Smooth muscle cell of the brain vasculature (primary cell): ENCODE data around the gene TRAK1.

Experiments used
- DNase-seq: peaks from one replicate; pipeline ENCODE4 v3.0.0-alpha.2; 2012; ENCODE audit warnings: low read depth, low spot score

TRAK1 gene

DNA sequence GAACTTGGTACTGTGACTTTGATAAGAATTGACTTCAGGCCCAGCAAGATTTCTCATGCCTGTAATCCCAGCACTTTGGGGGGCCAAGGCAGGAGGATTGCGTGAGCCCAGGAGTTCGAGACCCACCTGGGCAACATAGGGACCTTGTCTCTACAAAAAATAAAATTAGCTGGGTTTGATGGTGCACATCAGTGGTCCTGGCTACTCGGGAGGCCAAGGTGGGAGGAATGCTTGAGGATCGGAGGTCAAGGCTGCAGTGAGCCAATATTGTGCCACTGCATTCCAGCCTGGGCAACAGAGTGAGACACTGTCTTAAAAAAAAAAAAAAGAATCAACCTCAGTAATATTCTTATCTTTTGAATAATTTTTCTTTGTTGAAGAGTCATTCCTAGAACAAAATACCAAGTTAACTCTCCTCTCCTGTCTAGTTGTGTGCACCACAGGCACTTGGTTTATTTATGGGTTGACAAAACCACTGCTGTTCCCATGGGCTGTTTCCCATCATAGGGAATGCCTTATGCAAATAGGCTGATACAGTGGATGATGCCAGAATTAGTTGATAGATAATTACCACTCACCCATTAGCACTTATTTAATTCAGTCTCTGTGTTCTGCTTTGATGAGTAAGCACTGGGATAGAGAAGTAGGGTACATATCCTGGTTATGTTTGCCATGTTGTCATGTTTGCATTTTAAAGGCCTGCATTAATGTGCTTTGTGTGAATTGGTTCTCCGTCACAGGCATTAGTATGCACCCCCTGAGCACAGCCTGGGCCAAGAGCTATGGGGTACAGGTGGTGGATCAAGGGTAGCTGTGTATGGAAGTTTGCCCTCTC, 32.9 kb downstream of the TRAK1 start:
- no peak for DNase-seq

- no peak for DNase-seq
These were observed 36.1 kb downstream of the TRAK1 start for GRCh38 chr3:42127226-42127625.

GRCh38 chr3:42128526-42128925, 37.4 kb downstream of the TRAK1 start:
- no peak for DNase-seq

- DNase-seq, result no peak
These were observed 38.1 kb downstream of the TRAK1 start for GRCh38 chr3:42129014-42129953.

DNA sequence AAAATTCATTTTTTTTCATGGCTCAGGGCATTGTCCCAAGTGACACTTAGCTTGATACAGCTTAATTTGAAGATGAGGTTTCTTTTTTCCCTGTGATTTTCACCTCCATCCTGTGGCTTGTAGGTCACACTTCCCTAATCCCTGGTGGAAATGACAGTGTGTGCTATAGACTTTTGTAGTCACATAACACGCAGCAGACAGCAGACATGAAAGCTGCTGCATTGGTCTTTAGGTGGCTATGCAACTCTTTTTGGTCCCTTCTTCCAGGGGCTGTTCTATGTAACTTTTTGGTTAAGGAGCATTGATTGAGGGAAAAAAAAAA, 38.8 kb downstream of the TRAK1 start:
- DNase-seq, result no peak

GRCh38 chr3:42130329-42131070, 39.3 kb downstream of the TRAK1 start:
- DNase-seq, result no peak

DNA sequence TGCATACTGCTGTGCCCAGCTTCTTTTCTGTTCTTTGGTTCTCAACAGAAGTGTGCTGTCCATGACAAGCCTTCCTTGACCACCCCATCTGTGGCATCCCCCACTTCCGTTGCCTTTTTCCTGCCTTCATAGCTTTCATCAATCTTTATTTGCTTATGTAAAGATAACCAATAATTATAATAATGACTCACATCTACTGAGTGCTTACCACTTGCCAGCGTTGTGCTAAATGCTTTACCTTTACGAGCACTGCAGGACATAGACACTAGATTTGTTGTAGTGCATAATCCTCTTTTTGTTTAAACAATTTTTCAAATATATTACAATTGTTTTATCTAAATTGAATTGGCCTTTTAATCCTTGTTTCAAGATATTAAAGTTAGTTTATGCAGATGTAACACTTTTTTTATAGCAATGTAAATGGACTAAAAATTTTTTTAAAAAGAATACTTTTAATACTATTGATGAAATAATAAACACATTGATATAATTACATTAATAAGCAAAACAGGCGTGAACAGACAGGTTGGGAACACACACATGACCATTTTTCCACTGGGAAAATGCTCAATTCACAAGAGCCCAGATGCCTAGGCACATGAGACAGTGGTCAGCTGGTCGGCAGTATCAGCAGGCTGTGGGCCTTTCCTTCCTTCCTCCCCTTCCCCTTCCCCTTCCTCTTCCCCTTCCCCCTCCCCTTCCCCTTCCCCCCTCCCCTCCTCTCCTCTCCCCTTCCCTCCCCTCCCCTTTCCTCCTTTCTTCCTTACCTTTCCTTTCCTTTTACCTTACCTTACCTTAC, 42.5 kb downstream of the TRAK1 start:
- no peak for DNase-seq

DNA sequence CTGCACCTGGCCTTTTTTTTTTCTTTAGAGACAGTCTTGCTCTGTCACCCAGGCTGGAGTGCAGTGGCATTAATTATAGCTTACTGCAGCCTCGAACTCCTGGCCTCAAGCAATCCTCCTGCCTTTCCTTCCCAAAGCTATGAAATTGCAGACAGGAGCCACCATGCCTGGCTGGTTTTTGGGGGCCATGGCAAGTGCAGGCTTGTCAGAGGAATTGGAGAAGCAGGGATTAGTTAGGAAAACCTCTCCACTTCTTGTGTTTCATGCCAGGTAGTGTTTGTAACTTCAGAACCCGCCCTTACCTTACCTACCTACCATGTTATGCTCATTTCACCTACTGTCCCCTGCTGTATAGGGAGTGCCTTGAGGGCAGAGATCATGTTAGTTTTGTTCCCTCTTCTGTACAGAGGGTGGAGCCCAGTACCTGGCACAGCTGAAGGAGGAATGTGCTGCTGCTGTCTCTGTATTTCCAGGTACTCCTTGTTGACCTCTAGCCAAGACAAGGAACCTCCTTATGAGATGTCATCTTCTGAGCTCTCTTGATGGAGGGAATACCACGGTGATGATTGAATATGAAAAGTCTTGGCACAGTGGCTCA, 43.8 kb downstream of the TRAK1 start:
- no peak for DNase-seq

GRCh38 chr3:42139621-42140453, 48.7 kb downstream of the TRAK1 start:
- DNase-seq, result no peak

DNA sequence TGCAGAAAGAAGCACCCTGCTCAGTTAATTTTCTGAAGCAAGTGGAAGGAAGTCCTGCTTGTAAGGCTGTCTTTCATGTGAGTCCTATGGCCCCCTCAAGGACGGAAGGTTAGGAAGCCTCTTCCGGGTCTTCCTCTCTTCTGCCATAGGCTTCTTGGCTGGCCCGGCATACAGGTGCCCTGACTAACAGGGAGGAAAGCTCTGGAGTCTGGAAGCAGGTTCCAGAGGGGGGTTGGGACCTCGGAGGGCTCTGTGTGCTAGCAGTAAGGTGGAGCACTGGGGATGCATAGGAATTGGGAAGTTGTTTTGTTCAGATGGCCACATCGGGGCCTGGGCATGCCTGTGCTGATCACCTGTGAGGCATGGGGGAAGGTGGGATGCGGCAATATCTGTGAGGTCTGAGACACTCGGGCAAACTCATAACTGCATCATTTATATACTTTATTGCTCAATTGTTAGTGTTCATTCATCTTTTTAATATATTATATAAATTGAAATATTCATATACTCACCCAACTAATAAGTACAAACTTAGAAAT, 49.6 kb downstream of the TRAK1 start:
- DNase-seq, result no peak

- DNase-seq, result no peak
These were observed 52.3 kb downstream of the TRAK1 start for GRCh38 chr3:42143440-42143839.

DNA sequence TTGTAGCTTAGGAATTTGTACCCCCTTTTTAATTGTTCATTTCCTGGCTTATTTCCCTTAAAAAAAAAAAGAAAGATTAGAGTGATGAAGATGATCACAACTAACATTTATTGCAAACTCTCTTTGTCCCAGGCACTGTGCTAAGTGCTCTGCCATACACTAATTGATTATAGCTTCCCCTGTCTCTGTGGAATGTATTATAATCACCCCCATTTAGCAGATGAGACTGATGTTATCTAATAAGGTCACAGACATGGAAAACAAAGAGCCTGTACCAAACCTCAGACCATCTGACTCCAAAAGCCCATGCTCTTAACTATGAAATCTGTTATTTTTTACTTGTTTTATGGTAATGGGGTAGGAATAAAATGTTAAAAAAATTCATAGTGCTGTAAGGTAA, 53.1 kb downstream of the TRAK1 start:
- no peak for DNase-seq

DNA sequence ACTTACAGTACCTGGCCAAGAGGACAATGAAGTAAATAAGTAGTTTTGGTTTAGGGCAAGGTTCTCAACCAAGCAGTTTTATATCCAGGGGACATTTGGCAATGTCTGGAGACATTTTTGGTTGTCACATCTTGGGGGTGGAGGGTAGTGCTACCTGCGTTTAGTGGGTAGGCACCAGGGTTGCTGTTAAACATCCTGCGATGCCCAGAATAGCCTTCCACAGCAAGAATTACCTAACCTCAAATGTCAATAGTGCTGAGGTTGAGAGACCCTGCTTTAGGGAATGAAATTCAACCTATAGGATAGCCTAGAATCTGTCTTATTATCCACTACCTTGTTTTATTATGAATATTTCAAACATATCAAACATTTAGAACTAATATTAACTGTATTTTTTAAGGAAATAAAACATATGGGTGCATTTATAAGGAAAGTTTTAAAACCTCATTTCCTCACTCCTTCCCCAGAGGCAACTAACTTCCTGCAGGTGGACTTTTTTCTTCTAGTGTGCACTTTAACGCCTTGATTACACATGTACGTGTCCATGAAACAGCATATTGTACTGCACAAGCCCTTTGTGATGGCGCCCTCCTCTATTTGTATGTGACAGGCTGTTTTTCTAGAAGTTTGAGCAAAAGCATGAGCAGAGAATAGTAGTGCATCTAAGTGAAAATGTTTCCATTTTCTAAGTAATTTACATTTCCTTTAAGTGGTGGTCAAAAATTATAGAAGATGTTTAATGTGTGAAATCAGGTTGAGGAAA, 57.1 kb downstream of the TRAK1 start:
- no peak for DNase-seq

DNA sequence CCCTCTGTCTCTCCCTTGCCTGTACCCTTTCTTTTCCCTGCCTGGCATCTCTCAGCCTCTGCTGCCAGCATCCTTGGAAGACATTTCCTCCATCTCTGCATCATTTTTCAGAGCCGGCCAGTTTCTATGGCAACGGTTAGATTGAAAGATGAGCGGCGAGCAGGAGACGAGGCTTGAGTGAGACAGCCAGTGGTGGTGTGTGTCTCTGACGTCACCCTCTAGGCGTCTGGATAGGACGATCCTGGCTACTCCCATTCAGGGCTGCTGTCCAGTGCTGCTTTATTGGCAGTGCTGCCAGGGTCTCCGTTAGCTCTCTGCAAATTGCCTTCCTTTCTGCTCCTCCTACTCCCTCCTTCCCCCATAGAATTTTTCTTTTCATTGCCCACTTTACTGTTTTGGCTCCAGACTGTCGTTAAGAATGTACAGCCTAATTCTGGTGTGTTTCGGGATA, 57.9 kb downstream of the TRAK1 start:
- peak; percentile 49 for DNase-seq

- DNase-seq, result no peak
These were observed 58.4 kb downstream of the TRAK1 start for GRCh38 chr3:42149532-42149931.

- no peak for DNase-seq
These were observed 58.8 kb downstream of the TRAK1 start for GRCh38 chr3:42149975-42150374.

DNA sequence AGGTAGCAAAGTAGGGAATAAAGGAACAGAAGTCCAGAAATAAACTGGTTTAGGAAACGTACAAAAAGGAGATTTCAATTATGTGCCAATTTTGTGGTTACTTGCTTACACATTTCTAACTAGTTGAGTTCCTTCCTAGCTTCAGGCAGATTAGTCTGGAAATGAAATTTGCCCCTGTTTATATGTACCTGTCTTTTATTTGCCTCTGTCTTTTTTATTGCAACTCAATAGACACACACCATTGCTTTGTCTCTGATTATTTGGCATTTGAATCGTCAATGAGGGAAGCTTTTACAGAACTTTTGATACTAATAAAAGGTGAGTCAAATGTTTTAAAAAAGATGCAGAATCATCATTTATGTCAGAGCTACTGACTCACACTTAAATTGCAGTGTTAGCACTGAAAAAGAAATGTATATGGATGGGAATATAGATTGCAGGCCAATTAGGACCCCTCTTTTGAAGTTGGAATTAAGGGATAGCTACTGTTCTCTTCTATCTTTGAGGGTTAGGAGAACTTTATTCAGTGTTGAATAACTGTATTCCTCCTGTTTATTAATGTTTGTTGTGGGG, 60.5 kb downstream of the TRAK1 start:
- no peak for DNase-seq

DNA sequence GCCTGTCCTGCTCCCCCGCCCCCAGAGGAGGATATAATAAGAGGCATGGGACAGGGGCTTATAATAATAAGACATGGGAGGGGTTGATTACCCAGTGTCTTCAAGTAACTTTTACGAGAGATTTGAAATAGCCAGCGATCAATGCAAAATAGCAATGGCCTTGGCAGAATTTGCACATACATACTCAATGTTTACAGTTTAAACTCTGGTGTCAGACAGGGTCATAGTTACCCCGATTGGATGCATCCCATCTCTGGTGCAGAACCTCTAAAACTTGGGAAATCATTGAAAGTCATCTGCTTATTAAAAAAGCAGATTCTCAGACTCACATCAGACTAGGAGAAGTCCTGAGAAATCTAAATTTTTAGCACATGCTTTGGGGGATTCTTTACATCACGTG, 61.0 kb downstream of the TRAK1 start:
- no peak for DNase-seq

DNA sequence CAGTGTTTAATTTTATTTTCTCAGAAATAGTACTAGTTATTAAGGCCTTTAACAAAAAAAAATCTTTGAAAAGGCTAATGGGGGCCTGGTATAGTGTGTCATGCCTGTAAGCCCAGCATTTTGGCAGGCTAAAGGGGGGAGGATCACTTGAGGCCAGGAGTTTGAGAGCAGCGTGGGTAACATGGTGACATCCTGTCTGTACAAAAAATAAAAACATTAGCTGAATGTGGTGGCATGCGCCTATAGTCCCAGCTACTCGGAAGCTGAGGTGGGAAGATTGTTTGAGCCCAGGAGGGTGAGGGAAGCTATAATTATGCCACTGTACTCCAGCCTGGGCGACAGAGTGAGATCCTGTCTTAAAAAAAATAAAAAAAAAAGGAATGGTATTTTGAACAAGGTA, 61.9 kb downstream of the TRAK1 start:
- DNase-seq, result no peak
